ENCODE measurements around the gene HBP1. TPM values are rescaled to one million over a fixed set of nuclear protein-coding genes. Genes with fewer than 3 reads are reported as not detected.

The HBP1 gene
- polyA plus RNA-seq, 3 donors: 41.2 to 52.9 (median 44.7) TPM

DNA sequence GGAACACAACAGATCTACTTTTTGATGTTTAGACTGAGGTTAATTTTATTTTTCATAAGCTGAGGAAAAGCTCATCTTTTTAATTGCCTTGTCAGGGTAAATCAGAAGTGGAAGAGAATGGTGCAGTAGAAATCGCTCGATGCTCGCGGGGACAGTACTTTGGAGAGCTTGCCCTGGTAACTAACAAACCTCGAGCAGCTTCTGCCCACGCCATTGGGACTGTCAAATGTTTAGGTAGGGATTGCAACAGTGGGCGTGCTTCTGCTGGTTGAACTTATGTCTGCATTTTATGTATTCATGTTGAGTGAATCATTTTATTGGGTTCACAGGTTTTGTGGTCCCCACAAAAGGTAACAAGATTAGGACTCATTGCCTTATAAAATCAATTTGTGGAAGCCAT, 11.7 kb upstream of the HBP1 start:
- no peaks in the 10 kb centered on the region for H3K4me1 ChIP-seq (ENCODE audit: control insufficient read depth in 1 of 2, insufficient read depth in 2 of 2, low read length in 2 of 2)
- Mint-ChIP-seq H3K27ac (peak overlapping the region in 1 of 7 donors; percentile 38), H3K9me3 (no peaks in the 10 kb centered on the region), H3K4me3 (no peak overlapping the region), H3K36me3 (peaks cover 26 to 41% of the 10 kb centered on the region in 2 donors), H3K4me1 (no peaks in the 10 kb centered on the region), H3K27me3 (ENCODE audit: low read depth in 3 of 3) (no peaks in the 10 kb centered on the region)
- H3K9me3 ChIP-seq (replicated peaks in 1 of 2; ENCODE audit: control insufficient read depth in 1 of 2, insufficient read depth in 1 of 2, low read length in 2 of 2): no peaks in the 10 kb centered on the region
- H3K4me2 ChIP-seq (replicated peaks; ENCODE audit: extremely low read depth, low read length, poor library complexity, severe bottlenecking): no peak overlapping the region
- H3K79me2 ChIP-seq (ENCODE audit: insufficient read depth, low read length): no peaks in the 10 kb centered on the region
- no peak overlapping the region for H2AFZ ChIP-seq (ENCODE audit: insufficient read depth, low read depth, low read length, poor library complexity, severe bottlenecking)
- H3K36me3 ChIP-seq (replicated peaks in 1 of 2; ENCODE audit: control insufficient read depth in 1 of 2, insufficient read depth in 2 of 2, low read length in 2 of 2): peaks cover 4 to 31% of the 10 kb centered on the region in 2 donors
- TF ChIP-seq, protein P1, sequence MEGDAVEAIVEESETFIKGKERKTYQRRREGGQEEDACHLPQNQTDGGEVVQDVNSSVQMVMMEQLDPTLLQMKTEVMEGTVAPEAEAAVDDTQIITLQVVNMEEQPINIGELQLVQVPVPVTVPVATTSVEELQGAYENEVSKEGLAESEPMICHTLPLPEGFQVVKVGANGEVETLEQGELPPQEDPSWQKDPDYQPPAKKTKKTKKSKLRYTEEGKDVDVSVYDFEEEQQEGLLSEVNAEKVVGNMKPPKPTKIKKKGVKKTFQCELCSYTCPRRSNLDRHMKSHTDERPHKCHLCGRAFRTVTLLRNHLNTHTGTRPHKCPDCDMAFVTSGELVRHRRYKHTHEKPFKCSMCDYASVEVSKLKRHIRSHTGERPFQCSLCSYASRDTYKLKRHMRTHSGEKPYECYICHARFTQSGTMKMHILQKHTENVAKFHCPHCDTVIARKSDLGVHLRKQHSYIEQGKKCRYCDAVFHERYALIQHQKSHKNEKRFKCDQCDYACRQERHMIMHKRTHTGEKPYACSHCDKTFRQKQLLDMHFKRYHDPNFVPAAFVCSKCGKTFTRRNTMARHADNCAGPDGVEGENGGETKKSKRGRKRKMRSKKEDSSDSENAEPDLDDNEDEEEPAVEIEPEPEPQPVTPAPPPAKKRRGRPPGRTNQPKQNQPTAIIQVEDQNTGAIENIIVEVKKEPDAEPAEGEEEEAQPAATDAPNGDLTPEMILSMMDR (IDR thresholded peaks at IDR 0.05): no peak
- no peak for DNase-seq
- H4K20me1 ChIP-seq (ENCODE audit: insufficient read depth, low read length): no peaks in the 10 kb centered on the region
- H3K27me3 ChIP-seq (ENCODE audit: control insufficient read depth in 2 of 2, insufficient read depth in 2 of 2, low read length in 2 of 2): no peaks in the 10 kb centered on the region
- whole genome bisulfite sequencing (ENCODE audit: insufficient coverage): 100% methylated on average over 7 of the region's 7 CpGs
- no peak overlapping the region for H3K27ac ChIP-seq (ENCODE audit: low read depth in 1 of 2, low read length in 2 of 2)
- intact Hi-C loops (cut with micrococcal nuclease): no loop called here
- H3K9ac ChIP-seq (ENCODE audit: insufficient read depth, low read length, poor library complexity, severe bottlenecking): no peak overlapping the region
- H3K4me3 ChIP-seq (replicated peaks in 1 of 3; ENCODE audit: low read depth in 2 of 3, low read length in 3 of 3): no peak overlapping the region

DNA sequence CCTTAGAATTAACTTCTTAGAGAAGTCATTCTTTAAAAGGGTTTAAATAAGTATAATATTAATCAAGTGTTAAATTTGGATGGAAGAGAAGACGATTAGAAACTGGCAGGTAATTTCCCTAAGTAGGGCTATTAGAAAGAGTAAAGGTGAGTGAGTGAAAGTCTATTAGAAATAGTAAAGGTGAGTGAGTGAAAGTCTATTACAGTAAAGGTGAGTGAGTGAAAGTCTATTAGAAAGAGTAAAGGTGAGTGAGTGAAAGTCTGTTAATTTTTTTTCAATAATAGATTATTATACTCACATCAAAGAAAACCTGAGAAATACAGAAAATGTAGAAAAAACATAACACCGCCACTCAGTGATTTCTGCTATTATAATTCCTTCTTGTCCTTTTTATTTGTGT, 10.8 kb upstream of the HBP1 start:
- H4K20me1 ChIP-seq (ENCODE audit: insufficient read depth, low read length): no peaks in the 10 kb centered on the region
- peaks cover 4 to 31% of the 10 kb centered on the region in 2 donors for H3K36me3 ChIP-seq (replicated peaks in 1 of 2; ENCODE audit: control insufficient read depth in 1 of 2, insufficient read depth in 2 of 2, low read length in 2 of 2)
- no peak overlapping the region for H3K4me2 ChIP-seq (replicated peaks; ENCODE audit: extremely low read depth, low read length, poor library complexity, severe bottlenecking)
- no peaks in the 10 kb centered on the region for H3K79me2 ChIP-seq (ENCODE audit: insufficient read depth, low read length)
- TF ChIP-seq, protein P1 (IDR thresholded peaks at IDR 0.05): no peak
- no peak overlapping the region for H3K4me3 ChIP-seq (replicated peaks in 1 of 3; ENCODE audit: low read depth in 2 of 3, low read length in 3 of 3)
- H3K9me3 ChIP-seq (replicated peaks in 1 of 2; ENCODE audit: control insufficient read depth in 1 of 2, insufficient read depth in 1 of 2, low read length in 2 of 2): no peaks in the 10 kb centered on the region
- WGBS (ENCODE audit: insufficient coverage): 86% methylated on average over 1 of the region's 2 CpGs
- intact Hi-C loops (cut with micrococcal nuclease): no loop called here
- H3K27me3 ChIP-seq (ENCODE audit: control insufficient read depth in 2 of 2, insufficient read depth in 2 of 2, low read length in 2 of 2): no peaks in the 10 kb centered on the region
- no peak overlapping the region for H3K27ac ChIP-seq (ENCODE audit: low read depth in 1 of 2, low read length in 2 of 2)
- Mint-ChIP-seq H3K4me1 (no peaks in the 10 kb centered on the region), H3K9me3 (no peaks in the 10 kb centered on the region), H3K27me3 (ENCODE audit: low read depth in 3 of 3) (no peaks in the 10 kb centered on the region), H3K4me3 (no peak overlapping the region), H3K36me3 (peaks cover 26 to 37% of the 10 kb centered on the region in 2 donors), H3K27ac (no peak overlapping the region)
- H2AFZ ChIP-seq (ENCODE audit: insufficient read depth, low read depth, low read length, poor library complexity, severe bottlenecking): no peak overlapping the region
- DNase-seq: no peak
- no peaks in the 10 kb centered on the region for H3K4me1 ChIP-seq (ENCODE audit: control insufficient read depth in 1 of 2, insufficient read depth in 2 of 2, low read length in 2 of 2)
- H3K9ac ChIP-seq (ENCODE audit: insufficient read depth, low read length, poor library complexity, severe bottlenecking): no peak overlapping the region
